WERI-Rb-1 (cell line): ENCODE data around the gene KCTD21.

ENCODE experiments used
- DNase-seq: peaks from one replicate; pipeline ENCODE4 v3.0.0-alpha.2; 2020
- H3K27ac ChIP-seq: fragments of 250-450 bp; sonication (Bioruptor Pico); 2 replicates; pipeline ENCODE4 v1.5.1; 2020; ENCODE audit warnings: mild to moderate bottlenecking, moderate library complexity
- H3K27me3 ChIP-seq: fragments of 250-450 bp; sonication (Bioruptor Pico); 2 replicates; pipeline ENCODE4 v1.5.1; 2021; ENCODE audit warnings: mild to moderate bottlenecking, low read depth, moderate library complexity; ENCODE audit not compliant: insufficient read depth, severe bottlenecking
- H3K36me3 ChIP-seq: fragments of 250-450 bp; sonication (Bioruptor Pico); 2 replicates; pipeline ENCODE4 v1.5.1; 2020; ENCODE audit warnings: mild to moderate bottlenecking, moderate library complexity
- H3K4me3 ChIP-seq: 2 replicates; pipeline ENCODE4 v1.5.1; 2011; ENCODE audit warnings: low read depth, mild to moderate bottlenecking, control low read depth, low read length
- H3K9me3 ChIP-seq: fragments of 250-450 bp; sonication (Bioruptor Pico); 2 replicates; pipeline ENCODE4 v1.5.1; 2021; ENCODE audit warnings: mild to moderate bottlenecking, moderate library complexity; ENCODE audit not compliant: severe bottlenecking
- TF ChIP-seq, protein P1 (sequence below): IDR thresholded peaks from 2 replicates; pipeline ENCODE4 v1.5.1; 2011; ENCODE audit warnings: low read depth, mild to moderate bottlenecking, control low read depth, inconsistent platforms, low read length

KCTD21 gene

DNA sequence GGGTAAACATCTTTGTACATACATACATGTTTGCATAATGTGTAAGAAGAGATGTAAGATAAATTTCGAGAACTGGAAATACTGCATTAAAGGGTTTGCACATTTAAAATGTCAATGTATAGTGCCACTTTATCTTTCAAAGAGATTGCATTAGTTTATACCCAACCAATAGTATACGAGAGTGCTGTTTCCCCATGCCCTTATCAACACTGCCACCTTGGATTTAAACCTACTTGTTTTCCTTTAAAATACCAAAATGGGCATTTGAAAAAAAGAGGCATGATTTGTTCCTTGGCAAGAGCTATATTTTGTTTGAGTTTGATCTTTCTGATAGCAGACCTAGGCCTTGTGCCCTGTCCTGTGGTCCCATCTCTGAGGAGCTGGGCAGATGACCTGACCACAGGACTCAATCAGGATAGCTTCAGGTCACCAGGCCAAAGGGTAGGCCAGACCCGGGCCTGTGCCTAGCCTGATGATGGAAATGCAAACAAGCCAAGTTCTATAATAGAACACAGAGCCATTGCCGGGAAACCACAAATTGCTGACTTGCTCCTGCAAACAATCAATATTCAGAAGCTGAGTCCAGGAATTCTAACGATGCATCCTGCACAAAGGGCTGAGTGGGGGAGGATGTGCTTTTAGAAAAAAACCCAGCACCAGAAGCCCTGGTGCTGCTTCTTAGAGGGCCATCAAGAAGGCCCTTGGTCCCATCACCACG is 32.1 kb downstream of the KCTD21 start:
- Histone ChIP-seq H3K27me3 (no peaks in the 10 kb centered on the region), H3K27ac (no peak overlapping the region), H3K4me3 (no peak overlapping the region), H3K9me3 (no peaks in the 10 kb centered on the region), H3K36me3 (no peaks in the 10 kb centered on the region)
- no peak for DNase-seq
- TF ChIP-seq, protein P1, sequence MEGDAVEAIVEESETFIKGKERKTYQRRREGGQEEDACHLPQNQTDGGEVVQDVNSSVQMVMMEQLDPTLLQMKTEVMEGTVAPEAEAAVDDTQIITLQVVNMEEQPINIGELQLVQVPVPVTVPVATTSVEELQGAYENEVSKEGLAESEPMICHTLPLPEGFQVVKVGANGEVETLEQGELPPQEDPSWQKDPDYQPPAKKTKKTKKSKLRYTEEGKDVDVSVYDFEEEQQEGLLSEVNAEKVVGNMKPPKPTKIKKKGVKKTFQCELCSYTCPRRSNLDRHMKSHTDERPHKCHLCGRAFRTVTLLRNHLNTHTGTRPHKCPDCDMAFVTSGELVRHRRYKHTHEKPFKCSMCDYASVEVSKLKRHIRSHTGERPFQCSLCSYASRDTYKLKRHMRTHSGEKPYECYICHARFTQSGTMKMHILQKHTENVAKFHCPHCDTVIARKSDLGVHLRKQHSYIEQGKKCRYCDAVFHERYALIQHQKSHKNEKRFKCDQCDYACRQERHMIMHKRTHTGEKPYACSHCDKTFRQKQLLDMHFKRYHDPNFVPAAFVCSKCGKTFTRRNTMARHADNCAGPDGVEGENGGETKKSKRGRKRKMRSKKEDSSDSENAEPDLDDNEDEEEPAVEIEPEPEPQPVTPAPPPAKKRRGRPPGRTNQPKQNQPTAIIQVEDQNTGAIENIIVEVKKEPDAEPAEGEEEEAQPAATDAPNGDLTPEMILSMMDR, result no peak

DNA sequence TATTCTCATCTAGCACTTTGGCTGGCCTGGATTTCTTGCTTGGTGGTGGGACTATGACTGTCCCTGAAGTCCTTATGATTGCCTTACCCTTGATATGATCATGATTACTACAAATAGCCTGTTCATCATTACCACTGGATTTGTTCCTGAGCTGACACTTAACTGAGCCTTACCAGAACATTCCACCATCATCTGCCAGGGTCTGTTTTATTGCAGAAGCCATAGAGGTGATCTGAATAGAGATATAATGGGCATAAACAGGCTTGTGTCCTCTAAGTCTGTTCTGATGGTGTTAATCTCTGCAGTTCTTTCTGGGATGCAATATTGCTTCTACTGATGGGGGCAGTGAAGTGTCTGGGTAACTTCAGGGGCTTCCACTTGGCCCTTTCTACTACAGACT is 36.6 kb downstream of the KCTD21 start:
- no peak overlapping the region for H3K4me3 ChIP-seq
- H3K27ac ChIP-seq, result no peak overlapping the region
- H3K36me3 ChIP-seq, result no peaks in the 10 kb centered on the region; the same call in none of the 2 replicates

DNA sequence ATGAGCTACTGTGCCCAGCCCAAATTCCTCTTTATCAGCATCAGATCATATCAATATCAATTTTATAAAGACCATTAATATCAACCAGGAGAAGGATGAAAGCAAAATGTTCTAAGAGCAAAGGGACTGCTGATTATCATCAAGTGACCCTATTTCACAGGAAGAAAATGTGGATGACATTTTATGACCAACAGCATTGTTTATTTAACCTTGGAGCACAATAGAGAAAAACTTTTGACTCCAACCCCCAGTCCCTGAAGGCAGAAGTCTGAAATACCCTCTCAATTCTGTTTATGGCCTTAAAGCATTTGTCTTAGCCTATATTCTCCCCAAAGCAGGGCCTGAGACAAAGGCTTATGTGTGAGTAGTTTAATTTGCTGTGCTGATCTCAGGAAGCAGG is 37.7 kb downstream of the KCTD21 start:
- DNase-seq, result no peak
- H3K27me3 ChIP-seq, result no peaks in the 10 kb centered on the region
- no peak overlapping the region for H3K27ac ChIP-seq
- no peak overlapping the region for H3K4me3 ChIP-seq
- H3K9me3 ChIP-seq, result no peaks in the 10 kb centered on the region
- TF ChIP-seq, protein P1, result no peak
- no peaks in the 10 kb centered on the region; the same call in none of the 2 replicates for H3K36me3 ChIP-seq

More for the DNA sequence above, 36.6 kb downstream of the KCTD21 start:
- H3K27me3 ChIP-seq, result no peaks in the 10 kb centered on the region
- no peaks in the 10 kb centered on the region for H3K9me3 ChIP-seq
- TF ChIP-seq, protein P1, result no peak
- no peak for DNase-seq

DNA sequence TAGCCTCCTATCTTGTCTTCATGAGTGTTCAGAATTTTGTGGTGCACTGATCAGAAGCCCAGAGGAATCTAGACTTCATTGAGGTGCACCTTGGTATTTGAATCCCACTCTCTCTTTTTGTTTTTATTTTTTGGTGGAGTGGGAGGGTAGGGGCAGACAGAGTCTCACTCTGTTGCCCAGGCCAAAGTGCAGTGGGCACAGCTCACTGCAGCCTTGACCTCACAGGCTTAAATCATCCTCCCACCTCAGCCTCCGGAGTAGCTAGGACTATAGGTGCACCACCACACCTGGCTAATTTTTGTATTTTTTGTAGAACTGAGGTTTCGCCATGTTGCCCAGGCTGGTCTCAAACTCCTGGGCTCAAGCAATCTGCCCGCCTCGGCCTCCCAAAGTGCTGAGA is 38.1 kb downstream of the KCTD21 start:
- H3K27me3 ChIP-seq, result no peaks in the 10 kb centered on the region
- DNase-seq, result no peak
- no peaks in the 10 kb centered on the region; the same call in none of the 2 replicates for H3K36me3 ChIP-seq
- no peak overlapping the region for H3K4me3 ChIP-seq
- H3K27ac ChIP-seq, result no peak overlapping the region
- TF ChIP-seq, protein P1, result no peak
- H3K9me3 ChIP-seq, result no peaks in the 10 kb centered on the region

DNA sequence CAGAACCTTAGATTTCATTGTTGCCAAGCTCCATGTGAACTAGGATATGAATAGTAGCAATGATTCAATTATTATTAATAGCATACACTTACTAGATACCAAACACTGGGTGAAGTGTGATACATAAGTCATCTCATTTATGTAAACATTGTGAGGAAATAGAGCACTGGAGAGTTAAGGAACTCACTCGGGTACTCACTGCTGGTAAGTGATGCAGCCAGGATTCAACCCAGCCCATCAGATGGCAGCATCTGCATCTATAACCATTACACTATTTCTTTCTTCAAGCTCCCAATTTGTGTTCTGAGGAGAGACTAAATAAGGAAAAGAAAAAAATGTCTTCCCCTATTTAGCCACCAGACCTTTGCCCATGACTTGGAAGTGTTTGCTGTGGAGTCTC is 38.8 kb downstream of the KCTD21 start:
- TF ChIP-seq, protein P1, result 0 out of 2 replicates have a peak, but pooled peaks have one; percentile 7

More for the DNA sequence above, 38.8 kb downstream of the KCTD21 start:
- Histone ChIP-seq H3K27ac (no peak overlapping the region), H3K36me3 (no peaks in the 10 kb centered on the region; the same call in none of the 2 replicates), H3K4me3 (no peak overlapping the region), H3K27me3 (no peaks in the 10 kb centered on the region), H3K9me3 (no peaks in the 10 kb centered on the region)
- DNase-seq, result no peak
